Fibroblast of skin of abdomen (primary cell): ENCODE measurements around the gene DEF6.

ENCODE experiments used
- DNase-seq: peaks from one replicate; pipeline ENCODE4 v3.0.0-alpha.2; 2013

The DEF6 gene

GRCh38 chr6:35343835-35344550, 46.4 kb downstream of the DEF6 start:
- DNase-seq, result no peak

GRCh38 chr6:35351422-35351821, 53.8 kb downstream of the DEF6 start:
- no peak for DNase-seq

- DNase-seq, result no peak
Observed at GRCh38 chr6:35352735-35353134, 55.1 kb downstream of the DEF6 start.

- DNase-seq, result no peak
Observed at GRCh38 chr6:35354361-35355135, 56.9 kb downstream of the DEF6 start.

- no peak for DNase-seq
Observed at GRCh38 chr6:35356391-35356790, 58.8 kb downstream of the DEF6 start.

GRCh38 chr6:35357677-35358076, 60.1 kb downstream of the DEF6 start:
- DNase-seq, result no peak

- no peak for DNase-seq
Observed at GRCh38 chr6:35358086-35358485, 60.5 kb downstream of the DEF6 start.

- DNase-seq, result no peak
Observed at GRCh38 chr6:35359346-35359743, 61.7 kb downstream of the DEF6 start.

GRCh38 chr6:35359744-35360348, 62.2 kb downstream of the DEF6 start:
- DNase-seq, result peak; percentile 84

GRCh38 chr6:35360349-35361138, 62.9 kb downstream of the DEF6 start:
- DNase-seq, result no peak

- DNase-seq, result no peak
Observed at GRCh38 chr6:35362200-35362599, 64.6 kb downstream of the DEF6 start.

- DNase-seq, result peak; percentile 83
Observed at GRCh38 chr6:35363293-35363750, 65.7 kb downstream of the DEF6 start.

- DNase-seq, result no peak
Observed at GRCh38 chr6:35365594-35366203, 68.1 kb downstream of the DEF6 start.

GRCh38 chr6:35366204-35366596, 68.6 kb downstream of the DEF6 start:
- DNase-seq, result no peak

GRCh38 chr6:35367646-35368037, 70.0 kb downstream of the DEF6 start:
- DNase-seq, result no peak

- peak; percentile 94 for DNase-seq
Observed at GRCh38 chr6:35368038-35368887, 70.6 kb downstream of the DEF6 start.

GRCh38 chr6:35370124-35370741, 72.6 kb downstream of the DEF6 start:
- peak; percentile 97 for DNase-seq

GRCh38 chr6:35370785-35371493, 73.3 kb downstream of the DEF6 start:
- DNase-seq, result no peak
